GM12864 (cell line): ENCODE data around the gene HIPK4.

Experiments used
- DNase-seq: peaks from one replicate; pipeline ENCODE4 v3.0.0-alpha.2; 2011; ENCODE audit warnings: low read depth
- H3K4me3 ChIP-seq: 2 replicates; pipeline ENCODE4 v1.5.1; 2011; ENCODE audit warnings: mild to moderate bottlenecking, low read depth, low read length, control low read depth
- TF ChIP-seq, protein P1 (sequence below): IDR thresholded peaks from 2 replicates; pipeline ENCODE4 v1.5.1; 2011; ENCODE audit warnings: low read depth, mild to moderate bottlenecking, moderate library complexity, low read length, control low read depth, inconsistent platforms; ENCODE audit errors: missing control alignments

Gene HIPK4

DNA sequence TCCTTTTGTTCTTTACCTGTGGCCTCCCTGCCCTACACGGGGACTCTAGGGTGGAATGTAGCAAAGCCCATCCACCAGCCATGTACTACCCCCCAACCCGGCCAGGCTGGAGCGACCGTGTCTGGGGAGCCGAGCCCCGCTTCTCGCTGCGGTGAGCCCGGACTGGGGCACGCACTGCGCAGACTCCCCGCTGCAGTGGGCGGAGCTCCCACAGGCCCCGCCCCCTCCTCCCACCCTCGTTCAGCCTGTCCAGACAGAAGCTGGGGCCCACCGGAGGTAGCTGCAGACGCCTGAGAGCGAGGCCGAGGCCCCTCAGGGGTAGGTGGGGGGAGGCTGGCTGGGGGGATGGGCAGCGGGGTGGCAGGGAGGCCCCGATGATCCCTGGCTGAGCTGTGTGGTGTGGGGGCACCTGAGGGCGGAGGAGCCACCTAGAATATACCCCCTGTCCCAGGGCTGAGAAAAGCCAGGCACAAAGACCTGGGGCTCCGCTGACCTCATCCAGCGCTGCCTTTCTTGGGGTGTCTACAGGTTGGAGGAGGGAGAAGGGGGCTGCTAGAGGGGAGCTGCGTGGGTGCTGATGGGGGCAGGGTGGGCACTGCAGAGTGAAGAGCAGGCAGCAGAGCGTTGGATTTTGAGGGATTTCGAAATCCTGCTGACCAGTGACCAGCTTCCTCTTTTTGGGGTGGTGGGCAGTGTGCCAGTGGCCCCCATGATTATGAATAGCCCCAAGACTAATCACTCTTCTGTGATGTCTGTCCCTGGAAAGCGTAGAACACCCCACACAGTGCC, 24.2 kb downstream of the HIPK4 start:
- H3K4me3 ChIP-seq, result peak overlapping the region; percentile 22
- no peak for DNase-seq
- TF ChIP-seq, protein P1, sequence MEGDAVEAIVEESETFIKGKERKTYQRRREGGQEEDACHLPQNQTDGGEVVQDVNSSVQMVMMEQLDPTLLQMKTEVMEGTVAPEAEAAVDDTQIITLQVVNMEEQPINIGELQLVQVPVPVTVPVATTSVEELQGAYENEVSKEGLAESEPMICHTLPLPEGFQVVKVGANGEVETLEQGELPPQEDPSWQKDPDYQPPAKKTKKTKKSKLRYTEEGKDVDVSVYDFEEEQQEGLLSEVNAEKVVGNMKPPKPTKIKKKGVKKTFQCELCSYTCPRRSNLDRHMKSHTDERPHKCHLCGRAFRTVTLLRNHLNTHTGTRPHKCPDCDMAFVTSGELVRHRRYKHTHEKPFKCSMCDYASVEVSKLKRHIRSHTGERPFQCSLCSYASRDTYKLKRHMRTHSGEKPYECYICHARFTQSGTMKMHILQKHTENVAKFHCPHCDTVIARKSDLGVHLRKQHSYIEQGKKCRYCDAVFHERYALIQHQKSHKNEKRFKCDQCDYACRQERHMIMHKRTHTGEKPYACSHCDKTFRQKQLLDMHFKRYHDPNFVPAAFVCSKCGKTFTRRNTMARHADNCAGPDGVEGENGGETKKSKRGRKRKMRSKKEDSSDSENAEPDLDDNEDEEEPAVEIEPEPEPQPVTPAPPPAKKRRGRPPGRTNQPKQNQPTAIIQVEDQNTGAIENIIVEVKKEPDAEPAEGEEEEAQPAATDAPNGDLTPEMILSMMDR, result no peak

DNA sequence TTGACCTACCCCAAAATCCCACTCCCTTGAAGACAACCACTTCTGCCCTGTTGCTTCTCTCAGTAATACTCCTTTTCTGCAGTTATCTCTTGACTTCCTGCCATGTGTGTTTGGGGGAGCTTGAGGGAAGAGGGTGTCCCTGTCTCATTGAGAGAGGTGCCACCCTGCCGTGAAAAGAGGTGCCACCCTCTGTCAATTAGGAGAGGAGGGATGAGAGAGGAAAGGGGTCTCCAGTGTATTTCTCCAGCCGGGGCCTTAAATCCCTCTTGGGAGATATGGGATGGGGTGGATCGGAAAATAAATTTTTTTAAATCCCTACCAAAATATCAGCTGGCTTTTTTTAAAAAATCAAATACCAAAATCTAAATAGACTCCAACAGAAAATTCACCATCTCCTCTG, 25.0 kb downstream of the HIPK4 start:
- no peak overlapping the region; the same call in 1 of the 2 replicates for H3K4me3 ChIP-seq
- DNase-seq, result no peak
- TF ChIP-seq, protein P1, result no peak

- DNase-seq, result no peak
- TF ChIP-seq, protein P1, result no peak
- no peak overlapping the region for H3K4me3 ChIP-seq
Observed at GRCh38 chr19:40363069-40363468, 26.9 kb downstream of the HIPK4 start.

- no peak for DNase-seq
- H3K4me3 ChIP-seq, result no peak overlapping the region
- TF ChIP-seq, protein P1, result no peak
Observed at GRCh38 chr19:40362160-40362559, 27.8 kb downstream of the HIPK4 start.

GRCh38 chr19:40360708-40361241, 29.2 kb downstream of the HIPK4 start:
- TF ChIP-seq, protein P1, result no peak
- DNase-seq, result no peak
- no peak overlapping the region for H3K4me3 ChIP-seq

DNA sequence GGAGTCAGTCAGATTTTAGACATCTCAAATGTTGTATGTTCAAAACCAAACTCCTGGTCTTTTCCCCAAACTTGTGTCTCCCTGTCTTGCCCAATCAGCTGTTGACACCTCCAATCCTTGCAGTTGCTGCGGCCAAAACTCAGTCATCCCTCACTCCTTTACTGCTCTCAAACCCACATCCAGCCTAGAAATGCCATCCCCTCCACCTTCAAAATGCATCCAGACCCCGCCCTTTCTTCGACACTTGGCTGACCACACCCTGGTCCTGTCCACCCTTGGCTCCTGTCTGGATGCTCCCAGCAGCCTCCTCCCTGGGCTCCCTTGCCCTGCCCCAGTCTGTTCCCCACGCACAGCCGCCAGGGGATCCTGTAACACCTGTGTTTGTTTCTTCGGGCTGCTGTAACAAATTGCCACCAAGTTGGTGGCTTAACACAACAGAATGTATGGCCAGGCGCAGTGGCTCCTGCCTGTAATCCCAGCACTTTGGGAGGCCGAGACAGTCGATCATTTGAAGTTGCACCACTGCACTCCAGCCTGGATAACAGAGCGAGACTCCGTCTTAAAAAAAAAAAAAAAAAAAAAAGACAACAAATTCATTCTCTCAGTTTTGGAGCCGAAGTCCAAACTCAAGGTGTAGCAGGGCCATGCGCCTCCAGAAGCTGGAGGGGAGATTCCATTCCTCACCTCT, 29.8 kb downstream of the HIPK4 start:
- no peak overlapping the region for H3K4me3 ChIP-seq
- DNase-seq, result no peak
- TF ChIP-seq, protein P1, result no peak
